ENCODE results near the gene ARID1B.
"Not testable (repeated sequence)": the region's sequence is repeated elsewhere in the genome, so short reads cannot be mapped to it uniquely, and the experiment has no call there.

ARID1B gene

DNA sequence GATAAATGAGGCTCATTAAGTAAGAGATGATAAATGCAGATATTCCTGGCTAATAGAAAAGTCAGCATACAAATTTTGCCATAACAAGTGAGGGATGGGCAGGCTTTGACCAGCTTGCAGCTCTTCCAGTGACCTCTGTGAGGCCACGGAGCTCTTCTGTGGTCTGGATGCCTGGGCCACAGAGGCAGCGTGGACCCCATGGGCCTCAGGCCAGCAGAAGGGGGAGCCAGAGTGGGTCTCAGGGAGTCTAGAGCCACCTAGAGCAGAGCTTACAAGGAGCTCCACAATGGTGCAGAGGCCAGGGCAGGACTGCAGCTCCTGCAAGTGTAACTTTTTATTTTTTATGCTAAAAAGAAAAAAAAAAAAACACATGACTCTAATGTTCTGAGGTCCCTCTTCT is 165.1 kb downstream of the ARID1B start:
- no peak for DNase-seq

GRCh38 chr6:156943166-156943565 is 166.0 kb downstream of the ARID1B start:
- peak; percentile 76 for DNase-seq

DNA sequence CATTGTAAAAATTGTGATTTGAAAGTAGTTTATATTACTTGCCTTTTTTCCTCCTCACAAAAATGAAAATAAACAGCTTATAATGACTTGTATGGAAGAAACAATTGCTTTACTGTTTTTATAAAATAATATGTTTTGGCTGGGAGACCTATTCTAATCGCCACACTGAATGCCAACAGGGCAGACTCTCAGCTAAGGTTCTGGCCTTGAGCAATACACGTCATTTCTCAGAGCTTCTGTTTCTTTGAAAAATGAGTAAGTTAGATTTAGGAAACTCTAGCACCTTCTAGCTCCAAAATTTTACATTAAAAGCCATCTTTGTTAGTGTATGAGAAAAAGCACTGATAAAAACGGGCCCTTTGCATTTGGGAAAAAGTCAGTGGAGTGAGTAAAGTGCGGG is 166.6 kb downstream of the ARID1B start:
- DNase-seq = no peak

- DNase-seq = no peak
Observed at GRCh38 chr6:156944412-156944811, 167.2 kb downstream of the ARID1B start.

DNA sequence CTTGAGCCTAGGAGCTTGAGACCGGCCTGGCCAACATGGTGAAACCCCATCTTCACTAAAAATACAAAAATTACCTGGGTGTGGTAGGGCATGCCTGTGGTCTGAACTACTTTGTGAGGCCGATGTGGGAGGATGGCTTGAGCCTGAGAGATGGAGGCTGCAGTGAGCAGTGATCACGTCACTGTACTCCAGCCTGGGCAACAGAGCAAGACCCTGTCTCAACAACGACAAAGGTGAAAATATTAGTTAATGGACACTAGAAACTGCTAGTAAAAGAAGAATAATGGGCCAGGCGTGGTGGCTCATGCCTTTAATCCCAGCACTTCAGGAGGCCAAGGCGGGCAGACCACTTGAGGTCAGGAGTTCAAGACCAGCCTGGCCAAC is 168.6 kb downstream of the ARID1B start:
- DNase-seq = not testable (repeated sequence)

DNA sequence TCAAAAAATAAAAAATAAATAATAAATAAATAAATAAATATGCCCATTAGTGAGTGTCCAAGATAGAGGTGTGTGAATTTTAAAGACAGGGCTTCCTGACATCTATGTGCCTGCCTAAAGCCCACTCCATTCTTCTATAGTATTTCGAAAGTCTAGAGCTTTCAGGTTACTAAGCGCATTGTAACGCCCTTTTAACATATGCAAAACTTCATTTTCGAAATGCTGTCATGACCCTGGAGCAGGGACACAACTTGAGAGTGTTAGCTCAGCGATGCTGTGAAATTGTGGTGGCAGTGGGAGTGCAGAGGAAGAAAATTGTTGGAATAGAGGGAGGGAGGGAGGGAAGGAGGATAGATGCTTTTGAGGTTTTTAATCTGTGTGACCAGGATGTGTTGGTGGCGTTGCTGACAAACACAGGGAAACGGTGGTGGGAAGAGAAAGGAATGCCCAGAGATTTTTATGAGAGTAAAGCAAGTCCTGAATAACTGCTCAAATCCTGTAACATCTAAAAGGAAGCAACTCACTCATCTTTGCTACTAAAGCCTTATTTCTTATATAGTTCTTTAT is 169.3 kb downstream of the ARID1B start:
- DNase-seq = no peak

- no peak for DNase-seq
Observed at GRCh38 chr6:156948277-156948676, 171.1 kb downstream of the ARID1B start.

DNA sequence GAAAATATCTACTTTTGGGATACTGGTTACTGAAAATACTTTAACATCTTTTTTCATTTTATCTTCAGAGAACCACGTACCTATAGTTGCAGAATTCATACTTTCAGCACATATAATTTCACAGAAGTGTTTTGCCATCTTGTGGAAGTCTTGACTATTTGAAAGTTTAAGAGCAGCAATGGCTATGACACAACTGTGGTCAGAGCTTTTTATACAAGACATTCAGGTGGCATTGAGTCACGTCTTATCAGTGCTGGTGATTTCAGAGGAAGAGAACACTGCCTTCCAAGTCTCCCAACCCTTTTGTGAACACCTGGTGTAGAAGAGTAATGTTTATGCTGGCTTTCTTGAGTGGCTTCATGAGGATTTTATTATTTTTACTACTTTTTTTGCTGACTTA is 171.6 kb downstream of the ARID1B start:
- DNase-seq = peak; percentile 40

DNA sequence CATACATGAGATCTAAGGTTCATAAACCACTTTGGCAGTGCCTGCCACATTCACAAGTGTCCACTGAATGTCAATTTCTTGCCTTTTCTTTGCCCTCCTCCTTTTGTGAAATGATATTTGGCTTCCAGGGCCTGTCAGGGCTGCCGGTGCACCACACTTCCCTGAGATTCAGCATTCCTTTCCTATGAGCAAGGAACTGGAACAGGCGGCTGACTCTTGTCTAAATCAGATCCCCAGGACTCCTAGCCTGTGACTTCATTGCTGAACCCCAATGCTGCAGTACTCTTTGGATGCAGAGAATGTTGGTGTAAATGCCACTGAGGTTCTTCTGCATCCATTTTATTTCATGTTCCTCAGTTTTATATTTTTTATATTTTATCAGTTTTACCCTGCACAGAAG is 172.2 kb downstream of the ARID1B start:
- peak; percentile 75 for DNase-seq

DNA sequence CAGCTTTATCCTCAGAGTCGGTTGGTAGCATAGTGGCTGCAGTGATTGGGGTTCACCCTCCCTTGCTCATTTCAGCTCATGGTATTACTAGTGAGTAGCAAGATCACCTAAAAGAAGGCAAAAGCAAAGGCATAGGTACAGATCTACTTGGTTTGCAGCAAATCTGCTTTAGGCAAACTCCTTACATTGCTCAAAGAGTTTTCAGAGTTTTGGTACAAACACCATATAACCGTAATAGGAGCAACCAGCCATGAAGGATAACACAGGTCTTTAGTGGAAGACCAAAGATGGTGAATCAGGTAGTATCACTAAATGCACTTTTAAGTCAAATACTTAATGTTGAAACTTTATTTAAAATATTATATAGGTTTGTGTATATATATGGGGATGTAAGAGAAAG is 172.9 kb downstream of the ARID1B start:
- no peak for DNase-seq

GRCh38 chr6:156950531-156950930 is 173.4 kb downstream of the ARID1B start:
- DNase-seq = no peak

- no peak for DNase-seq
Observed at GRCh38 chr6:156952401-156952800, 175.2 kb downstream of the ARID1B start.

DNA sequence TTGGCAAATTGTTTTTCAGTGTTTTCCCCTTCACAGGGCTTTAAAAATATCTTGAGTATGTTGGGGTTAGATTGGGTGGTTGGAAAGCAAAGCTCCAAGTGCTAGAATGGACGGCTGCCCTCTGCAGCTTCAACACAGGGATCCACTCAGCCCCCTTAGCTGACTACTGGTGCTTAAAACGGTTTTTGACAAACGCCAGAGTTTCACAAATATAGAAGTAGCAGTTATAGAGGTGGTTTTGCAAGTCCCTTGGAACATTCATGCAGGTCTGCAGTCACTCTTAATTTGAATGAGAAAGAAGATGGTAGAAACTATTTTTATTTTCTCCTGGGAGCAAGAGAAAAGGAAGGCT is 175.9 kb downstream of the ARID1B start:
- DNase-seq = no peak

DNA sequence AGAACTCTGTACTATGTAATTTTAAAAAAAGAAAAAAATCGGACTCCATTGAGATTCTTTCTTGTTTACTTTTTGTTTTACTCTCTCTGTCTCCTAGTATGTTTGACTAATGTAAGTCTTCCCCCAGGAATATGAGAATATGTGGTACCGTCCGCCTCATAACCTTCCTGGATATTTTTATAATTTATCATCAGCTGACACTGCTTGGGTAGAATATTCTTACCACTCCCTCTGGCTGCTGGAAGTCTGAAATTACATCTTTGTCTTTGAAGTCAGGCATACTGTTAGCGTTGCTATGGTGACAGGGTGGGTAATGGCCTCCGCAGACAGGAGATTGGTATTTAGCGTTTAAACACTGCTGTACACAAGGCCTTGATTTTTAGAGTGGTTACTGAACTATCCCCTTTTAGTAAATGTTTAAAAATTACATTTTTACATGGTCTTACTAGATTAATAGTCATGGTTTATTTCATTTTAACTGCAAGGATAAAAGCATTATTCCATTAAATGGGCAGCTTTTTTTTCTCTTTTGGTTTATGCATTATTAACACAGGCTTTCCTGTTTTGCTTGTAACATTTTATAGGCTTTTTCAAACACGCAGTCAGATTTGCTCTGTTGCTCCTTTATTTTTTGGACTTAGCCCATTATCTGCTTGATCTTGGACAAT is 176.4 kb downstream of the ARID1B start:
- peak; percentile 99 for DNase-seq

GRCh38 chr6:156954191-156954590 is 177.0 kb downstream of the ARID1B start:
- peak; percentile 38 for DNase-seq

- DNase-seq = no peak
Observed at GRCh38 chr6:156954816-156955215, 177.6 kb downstream of the ARID1B start.

DNA sequence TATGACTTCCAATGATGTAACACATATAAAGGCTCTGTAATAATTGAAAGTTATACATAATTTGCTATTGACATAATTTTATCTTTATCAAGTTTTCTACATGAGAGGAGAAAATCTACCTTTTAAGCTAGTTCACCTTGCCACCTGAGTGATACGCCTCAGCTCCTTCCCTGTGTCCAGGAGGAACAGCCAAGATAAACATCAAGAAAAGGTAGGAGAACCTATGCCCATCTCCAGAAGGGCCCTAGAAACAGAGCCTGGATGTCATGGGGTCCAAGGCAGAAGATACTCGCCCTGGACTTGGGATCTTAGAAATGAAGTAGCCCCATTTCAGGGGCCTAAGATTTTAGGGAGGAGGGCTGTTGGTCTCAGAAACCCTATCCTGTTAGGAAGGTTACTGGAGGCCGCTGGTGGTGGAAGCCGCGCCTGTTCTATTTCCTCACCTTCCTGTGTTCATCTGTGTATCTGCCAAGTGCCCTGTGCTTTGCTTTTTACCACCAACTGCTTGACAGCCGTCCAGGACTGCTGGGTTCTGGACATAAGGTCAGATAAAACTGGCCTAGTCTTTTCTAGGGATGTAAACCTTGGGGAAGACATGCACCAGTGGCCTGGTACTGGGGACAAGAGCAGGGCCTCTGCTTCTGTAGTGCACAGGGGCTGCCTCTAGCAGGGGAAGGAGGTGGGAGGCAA is 178.5 kb downstream of the ARID1B start:
- no peak for DNase-seq

GRCh38 chr6:156956286-156956685 is 179.1 kb downstream of the ARID1B start:
- DNase-seq = no peak

DNA sequence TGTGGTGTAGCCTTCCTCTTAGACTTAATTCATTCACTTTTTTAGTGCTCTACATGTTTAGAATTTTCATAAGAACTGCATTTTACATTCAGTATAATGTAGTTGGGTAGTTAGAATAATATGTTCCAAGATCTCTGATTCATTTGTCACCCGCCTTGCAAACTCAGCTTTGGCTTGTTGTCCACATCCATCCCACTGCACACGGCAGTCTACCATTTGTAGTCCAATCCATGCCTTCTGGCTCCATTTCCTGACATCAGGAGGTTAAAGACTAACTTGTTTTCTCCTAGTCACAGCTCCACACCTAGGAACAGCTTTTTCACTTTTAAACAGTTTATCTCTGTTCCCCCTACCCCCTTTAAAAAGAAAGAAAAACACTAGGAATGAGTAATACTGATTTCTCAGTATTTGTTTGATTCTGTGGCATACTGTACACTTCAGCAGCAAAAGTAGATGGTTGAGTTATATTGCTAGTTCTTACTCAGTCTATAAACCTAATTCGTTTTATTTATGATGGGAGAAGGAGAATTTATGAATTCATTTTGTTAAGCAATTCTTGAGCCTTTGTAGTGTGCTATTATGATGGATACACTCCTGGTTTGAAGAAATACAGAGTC is 180.9 kb downstream of the ARID1B start:
- no peak for DNase-seq

DNA sequence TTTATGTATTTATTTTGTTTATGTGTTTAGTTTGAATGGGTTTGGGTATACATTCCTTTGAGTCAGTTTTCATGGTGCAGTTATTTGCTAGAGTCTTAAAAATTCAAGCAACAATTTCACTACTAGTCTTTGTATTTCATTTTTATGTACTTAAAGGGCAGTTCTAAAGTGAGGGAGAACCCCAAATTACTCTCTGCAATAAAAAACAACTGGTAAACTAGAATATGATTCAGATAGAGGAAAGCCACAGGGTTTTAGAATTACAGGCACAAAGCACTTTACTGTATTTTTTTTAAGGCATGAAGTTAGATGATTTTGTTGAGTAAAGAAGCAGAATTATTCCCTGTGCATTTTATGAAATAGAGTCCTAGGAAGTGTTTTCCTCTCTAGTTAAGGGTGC is 183.3 kb downstream of the ARID1B start:
- DNase-seq = no peak

DNA sequence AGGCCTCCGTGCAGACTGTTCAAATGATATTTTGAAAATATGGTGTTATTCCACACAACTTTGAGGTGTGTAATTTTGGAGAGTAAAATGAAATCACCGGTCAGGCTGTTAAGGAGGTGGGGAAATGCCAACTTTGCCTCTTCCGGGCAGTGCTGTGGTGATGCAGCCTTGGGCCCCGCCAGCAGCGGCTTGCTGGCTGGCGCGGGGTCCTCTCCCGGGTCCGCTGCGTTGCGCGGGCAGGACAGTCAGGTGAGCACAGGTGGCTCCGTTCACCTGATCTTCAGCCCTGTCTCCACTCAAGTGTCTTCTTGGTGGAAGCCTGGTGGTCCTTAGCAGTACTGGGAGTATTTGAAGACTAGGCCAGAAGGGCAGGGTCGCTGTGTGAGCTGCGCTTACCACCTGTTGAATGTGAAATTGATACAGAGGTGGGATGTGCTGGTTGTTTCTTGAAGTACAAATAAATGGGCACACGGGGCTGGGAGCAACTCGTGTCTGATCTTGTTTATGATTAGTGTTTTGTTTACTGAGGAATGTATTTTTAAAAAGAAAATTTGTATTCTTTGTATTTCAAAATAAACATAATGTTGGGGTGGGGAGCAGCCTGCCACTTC is 184.2 kb downstream of the ARID1B start:
- no peak for DNase-seq

DNA sequence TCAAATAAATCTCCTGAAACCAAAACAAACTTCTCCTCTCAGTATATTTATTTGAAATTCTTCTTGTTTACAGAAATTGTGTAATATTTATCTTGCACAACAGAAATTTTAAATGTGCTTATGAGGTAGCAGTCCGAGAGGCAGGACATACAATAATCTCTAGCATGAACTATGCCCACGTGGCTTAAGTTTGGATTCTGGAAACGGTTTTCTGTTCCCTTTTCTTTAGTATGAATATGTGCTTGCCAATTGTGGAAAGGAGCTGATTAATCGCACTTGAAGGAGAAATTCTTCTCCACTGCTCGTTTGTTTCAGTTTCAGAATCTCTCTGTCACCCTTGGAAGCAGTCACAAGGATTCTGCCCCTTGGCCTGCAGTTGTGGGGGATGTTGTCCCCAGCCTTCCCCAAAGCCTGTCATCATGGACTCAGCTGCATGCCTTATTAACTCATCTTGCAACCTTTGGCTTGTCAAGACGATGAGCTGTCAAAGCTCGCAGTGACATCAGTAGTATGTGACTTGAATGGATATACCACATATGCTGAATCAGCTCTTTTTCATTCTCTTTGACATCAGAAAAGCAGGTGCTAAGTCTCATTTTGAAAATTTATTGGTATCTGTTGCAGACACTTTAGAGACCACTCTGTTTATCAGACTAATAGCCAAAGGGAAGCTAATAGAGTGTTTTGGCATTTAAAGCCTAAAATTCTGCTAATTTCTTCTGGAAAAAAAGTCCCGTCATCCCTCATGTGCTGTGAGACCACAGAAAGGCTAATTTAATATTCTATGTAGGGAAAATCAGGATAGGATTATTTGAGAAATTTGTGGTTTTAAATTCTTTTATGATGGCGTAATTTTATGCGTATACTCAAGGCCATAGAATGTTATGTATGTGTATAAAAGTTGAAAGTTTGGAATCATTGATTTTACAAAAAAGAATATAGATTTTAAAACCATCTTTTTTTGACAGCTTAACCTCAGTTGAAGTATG is 186.8 kb downstream of the ARID1B start:
- peak; percentile 76 for DNase-seq
